ENCODE data around the gene LRCH4. TPM values are rescaled to one million over a fixed set of nuclear protein-coding genes. Genes with fewer than 3 reads are reported as not detected.

The LRCH4 gene
- total and polyA plus RNA-seq, 9 of the 15 experiments (the other 6 are each of a cell fraction or from before 2014, with no cell fraction given), result 0.06 to 63.3 (median 15.0) TPM

GRCh38 chr7:100606313-100606712 is 20.4 kb upstream of the LRCH4 start:
- CTCF ChIA-PET (ENCODE audit: low intra/inter-chr PET ratio), result interaction anchor here (1.0 kb wide), 2 partner anchors 47 to 85 kb away, joined by 3 to 4 read pairs; no protein-coding TSS in a partner anchor
- whole genome bisulfite sequencing (ENCODE audit: insufficient coverage, low coverage, missing lambda C conversion rate), result 84% methylated on average over 12 of the region's 12 CpGs
- intact Hi-C loops (cut with micrococcal nuclease), result no loop called here
- TF ChIP-seq ZNF165 (CRISPR knock-in tag; IDR thresholded peaks at IDR 0.05; ENCODE audit: borderline replicate concordance) (no peak), PTTG1 (tag; IDR thresholded peaks at IDR 0.05; ENCODE audit: low read depth) (no peak), ZNF316 (IDR thresholded peaks at IDR 0.05) (no peak), HBP1 (CRISPR knock-in tag; IDR thresholded peaks at IDR 0.05) (no peak), TRIM25 (IDR thresholded peaks at IDR 0.05; ENCODE audit: borderline replicate concordance) (no peak), UBTF (IDR thresholded peaks at IDR 0.05; ENCODE audit: borderline replicate concordance in 1 of 2, low read depth in 2 of 2, low read length in 2 of 2) (no peak), SPI1 (IDR thresholded peaks at IDR 0.05; ENCODE audit: borderline replicate concordance, low read depth, low read length) (no peak), RFX5 (IDR thresholded peaks at IDR 0.05; ENCODE audit: low read depth, low read length) (no peak), AFF1 (IDR thresholded peaks at IDR 0.05; ENCODE audit: low read depth in 1 of 2, partially characterized antibody in 2 of 2) (no peak), ZNF707 (CRISPR knock-in tag; conservative IDR thresholded peaks at IDR 0.05) (no peak), ZNF584 (CRISPR knock-in tag; IDR thresholded peaks at IDR 0.05; ENCODE audit: low read depth) (no peak), TARDBP (IDR thresholded peaks at IDR 0.05) (no peak), TRIM24 (IDR thresholded peaks at IDR 0.05) (no peak), ZKSCAN3 (CRISPR knock-in tag; IDR thresholded peaks at IDR 0.05) (no peak)

More at GRCh38 chr7:100606313-100606712, 20.4 kb upstream of the LRCH4 start:
- Histone ChIP-seq H4K20me1 (replicated peaks; ENCODE audit: control insufficient read depth, insufficient read depth, low read length) (no peaks in the 10 kb centered on the region), H3K36me3 (ENCODE audit: control insufficient read depth, insufficient read depth, low read length) (no peaks in the 10 kb centered on the region), H3K9me3 (replicated peaks; ENCODE audit: control insufficient read depth, insufficient read depth, low read depth, low read length) (no peaks in the 10 kb centered on the region), H3K27me3 (ENCODE audit: control insufficient read depth in 2 of 2, insufficient read depth in 2 of 2, low read length in 2 of 2) (no peaks in the 10 kb centered on the region), H3K4me1 (replicated peaks in 1 of 2; ENCODE audit: control insufficient read depth in 2 of 2, insufficient read depth in 2 of 2, low read length in 2 of 2) (peaks cover 36 to 58% of the 10 kb centered on the region in 2 experiments), H2AFZ (ENCODE audit: low read depth, low read length) (no peak overlapping the region; the same call in 1 of the 2 replicates), H3K4me2 (ENCODE audit: insufficient read depth, low read length) (no peak overlapping the region), H3K9me1 (ENCODE audit: control insufficient read depth, insufficient read depth, low read length) (peaks cover 5% of the 10 kb centered on the region), H3K9ac (ENCODE audit: insufficient read depth in 1 of 2, low read depth in 2 of 2, low read length in 2 of 2) (peak overlapping the region in 1 of 2 experiments; percentile 90; a peak in 2 of 4 replicates), H3K27ac (ENCODE audit: extremely low read depth, low read depth, low read length) (no peak overlapping the region), H3K79me2 (ENCODE audit: control insufficient read depth, insufficient read depth, low read length) (peaks cover 5% of the 10 kb centered on the region; the same call in 1 of the 3 replicates), H3K4me3 (no peak overlapping the region)
- POLR2A ChIA-PET, result interaction anchor here (0.6 to 1.6 kb wide), 2 partner anchors 10 to 20 kb away, joined by 3 to 8 read pairs; partner anchors contain the start of genes FBXO24 and LRCH4
- FAIRE-seq (no peak), DNase-seq (ENCODE audit: extremely low read depth in 1 of 4, low spot score in 3 of 4) (no peak), ATAC-seq (no peak)
- no TSS peak for BruUV-seq (replicated peaks)
- in situ Hi-C loops (cut with MboI), result no loop called here

All from K562 (cell line).